Brain microvascular endothelial cell (primary cell): ENCODE measurements around the gene ITPR2.

Experiments
- DNase-seq: peaks from one replicate; pipeline ENCODE4 v3.0.0-alpha.2; 2020
- H3K27ac ChIP-seq: fragments of 250-450 bp; sonication (Bioruptor Pico); 2 replicates; pipeline ENCODE4 v1.5.1; 2020; ENCODE audit warnings: mild to moderate bottlenecking, moderate library complexity
- H3K27me3 ChIP-seq: fragments of 250-450 bp; sonication (Bioruptor Pico); replicated peaks from 2 replicates; pipeline ENCODE4 v1.5.1; 2020; ENCODE audit warnings: mild to moderate bottlenecking
- H3K36me3 ChIP-seq: fragments of 250-450 bp; sonication (Bioruptor Pico); replicated peaks from 2 replicates; pipeline ENCODE4 v1.5.1; 2020; ENCODE audit warnings: mild to moderate bottlenecking
- H3K4me3 ChIP-seq: 2 replicates; pipeline ENCODE4 v1.5.1; 2011; ENCODE audit warnings: low read depth, mild to moderate bottlenecking, control low read depth, low read length, moderate library complexity
- in situ Hi-C: cut with HindIII; loops from 2 replicates; pipeline ENCODE4 v1.10.0; 2017; ENCODE audit warnings: low sequenced_read_pairs, low pct_ligation_motif_present
- TF ChIP-seq, protein P1 (sequence below): IDR thresholded peaks from 2 replicates; pipeline ENCODE4 v1.5.1; 2011; ENCODE audit warnings: low read depth, mild to moderate bottlenecking, moderate library complexity, low read length, control low read depth, inconsistent platforms; ENCODE audit errors: missing control alignments

Gene ITPR2

GRCh38 chr12:26512213-26512612 lies 320.8 kb downstream of the ITPR2 start:
- no peak overlapping the region for H3K4me3 ChIP-seq
- H3K27me3 ChIP-seq: no peaks in the 10 kb centered on the region
- TF ChIP-seq, protein P1, sequence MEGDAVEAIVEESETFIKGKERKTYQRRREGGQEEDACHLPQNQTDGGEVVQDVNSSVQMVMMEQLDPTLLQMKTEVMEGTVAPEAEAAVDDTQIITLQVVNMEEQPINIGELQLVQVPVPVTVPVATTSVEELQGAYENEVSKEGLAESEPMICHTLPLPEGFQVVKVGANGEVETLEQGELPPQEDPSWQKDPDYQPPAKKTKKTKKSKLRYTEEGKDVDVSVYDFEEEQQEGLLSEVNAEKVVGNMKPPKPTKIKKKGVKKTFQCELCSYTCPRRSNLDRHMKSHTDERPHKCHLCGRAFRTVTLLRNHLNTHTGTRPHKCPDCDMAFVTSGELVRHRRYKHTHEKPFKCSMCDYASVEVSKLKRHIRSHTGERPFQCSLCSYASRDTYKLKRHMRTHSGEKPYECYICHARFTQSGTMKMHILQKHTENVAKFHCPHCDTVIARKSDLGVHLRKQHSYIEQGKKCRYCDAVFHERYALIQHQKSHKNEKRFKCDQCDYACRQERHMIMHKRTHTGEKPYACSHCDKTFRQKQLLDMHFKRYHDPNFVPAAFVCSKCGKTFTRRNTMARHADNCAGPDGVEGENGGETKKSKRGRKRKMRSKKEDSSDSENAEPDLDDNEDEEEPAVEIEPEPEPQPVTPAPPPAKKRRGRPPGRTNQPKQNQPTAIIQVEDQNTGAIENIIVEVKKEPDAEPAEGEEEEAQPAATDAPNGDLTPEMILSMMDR: no peak
- no peak for DNase-seq
- in situ Hi-C loops: no loop called here
- no peak overlapping the region for H3K27ac ChIP-seq
- H3K36me3 ChIP-seq: no peaks in the 10 kb centered on the region

- no peaks in the 10 kb centered on the region for H3K36me3 ChIP-seq
- no peak overlapping the region for H3K4me3 ChIP-seq
- in situ Hi-C loops: no loop called here
- no peak for DNase-seq
- TF ChIP-seq, protein P1: no peak
- no peaks in the 10 kb centered on the region for H3K27me3 ChIP-seq
- no peak overlapping the region for H3K27ac ChIP-seq
Observed at GRCh38 chr12:26510354-26510674, 322.7 kb downstream of the ITPR2 start.

DNA sequence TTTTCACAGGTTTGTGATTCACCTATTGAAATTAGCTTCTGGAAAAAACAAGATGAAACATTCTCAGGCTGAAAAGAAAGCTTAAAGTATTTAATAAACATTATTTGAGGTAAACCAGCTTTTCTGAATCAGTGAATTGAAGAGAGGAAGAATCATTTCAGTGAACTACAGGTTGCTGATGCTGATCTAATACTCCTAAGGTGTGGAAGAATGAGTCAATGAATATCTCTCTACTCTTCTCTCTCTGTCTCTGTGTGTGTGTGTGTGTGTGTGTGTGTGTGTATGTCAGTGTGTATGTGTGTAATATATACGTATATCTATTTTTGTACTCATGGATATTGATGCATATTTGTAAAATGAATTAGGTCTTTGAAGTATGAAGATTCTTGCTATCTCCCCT lies 325.4 kb downstream of the ITPR2 start:
- H3K27ac ChIP-seq: no peak overlapping the region
- in situ Hi-C loops: no loop called here
- no peaks in the 10 kb centered on the region for H3K36me3 ChIP-seq
- TF ChIP-seq, protein P1: no peak
- no peaks in the 10 kb centered on the region for H3K27me3 ChIP-seq
- DNase-seq: no peak
- no peak overlapping the region for H3K4me3 ChIP-seq

- Histone ChIP-seq H3K27me3 (no peaks in the 10 kb centered on the region), H3K4me3 (no peak overlapping the region), H3K27ac (no peak overlapping the region), H3K36me3 (no peaks in the 10 kb centered on the region)
- TF ChIP-seq, protein P1: no peak
- in situ Hi-C loops: no loop called here
- no peak for DNase-seq
Observed at GRCh38 chr12:26499979-26500640, 332.9 kb downstream of the ITPR2 start.

DNA sequence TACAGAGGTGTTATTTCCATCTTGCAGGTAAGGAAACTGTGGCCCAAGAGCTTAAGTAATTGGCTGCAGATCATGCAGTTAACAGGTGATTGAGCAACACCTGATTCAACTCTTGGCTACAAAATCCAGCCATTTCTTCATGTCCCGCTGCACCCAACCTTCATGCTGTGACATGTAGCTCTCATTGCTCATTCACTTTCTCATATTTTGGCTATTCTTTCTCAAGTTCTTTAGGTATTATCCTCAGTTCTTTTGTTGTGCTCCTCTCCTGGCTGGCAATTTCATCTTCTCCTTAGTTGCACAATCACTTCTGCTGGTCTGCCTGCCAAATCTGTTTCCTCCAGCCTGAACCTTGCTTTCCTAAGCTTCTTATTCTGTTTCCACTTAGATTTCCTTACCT lies 336.8 kb downstream of the ITPR2 start:
- Histone ChIP-seq H3K36me3 (no peaks in the 10 kb centered on the region), H3K4me3 (no peak overlapping the region), H3K27ac (no peak overlapping the region), H3K27me3 (no peaks in the 10 kb centered on the region)
- TF ChIP-seq, protein P1: no peak
- in situ Hi-C loops: no loop called here
- no peak for DNase-seq

DNA sequence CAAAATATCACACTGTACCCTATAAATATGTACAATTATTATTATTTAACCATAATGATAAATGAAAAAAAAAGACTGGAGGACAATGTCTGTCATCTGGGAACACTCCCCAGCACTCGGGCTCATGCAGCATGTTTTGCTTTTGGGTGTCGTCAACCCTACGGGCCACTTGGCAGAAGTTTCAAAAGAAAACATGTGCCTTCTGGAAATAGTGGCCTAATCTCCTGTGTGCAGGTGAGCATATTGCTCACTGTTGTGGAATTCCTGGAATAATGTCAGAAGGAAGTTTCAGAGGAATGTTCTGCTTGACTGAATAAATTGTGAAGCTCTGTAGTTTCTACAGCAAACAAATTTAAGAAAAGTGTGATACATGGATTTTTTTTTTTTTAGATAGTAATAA lies 339.3 kb downstream of the ITPR2 start:
- no peak for DNase-seq
- no peak overlapping the region for H3K4me3 ChIP-seq
- TF ChIP-seq, protein P1: no peak
- no peak overlapping the region for H3K27ac ChIP-seq
- in situ Hi-C loops: no loop called here
- no peaks in the 10 kb centered on the region for H3K36me3 ChIP-seq
- H3K27me3 ChIP-seq: no peaks in the 10 kb centered on the region
